DMS53 treated with DMSO at 0.1 percent for 48 hours (cell line): ENCODE measurements around the gene ZBTB21.

ENCODE experiments used
- DNase-seq: peaks from one replicate; lab custom pipeline; 2025; ENCODE audit not compliant: unreplicated experiment; lab: John Stamatoyannopoulos, UW

ZBTB21 gene

GRCh38 chr21:42040411-42041180, 30.4 kb upstream of the ZBTB21 start:
- peak; percentile 71 for DNase-seq

GRCh38 chr21:42039911-42040351, 29.8 kb upstream of the ZBTB21 start:
- no peak for DNase-seq

- no peak for DNase-seq
These were observed 29.3 kb upstream of the ZBTB21 start for GRCh38 chr21:42039470-42039901.

- DNase-seq: peak; percentile 26
These were observed 28.8 kb upstream of the ZBTB21 start for GRCh38 chr21:42038826-42039425.

- DNase-seq: no peak
These were observed 28.2 kb upstream of the ZBTB21 start for GRCh38 chr21:42038393-42038792.

GRCh38 chr21:42037943-42038342, 27.8 kb upstream of the ZBTB21 start:
- DNase-seq: no peak

- no peak for DNase-seq
These were observed 27.4 kb upstream of the ZBTB21 start for GRCh38 chr21:42037516-42037915.

- no peak for DNase-seq
These were observed 26.2 kb upstream of the ZBTB21 start for GRCh38 chr21:42036313-42036712.

- no peak for DNase-seq
These were observed 22.8 kb upstream of the ZBTB21 start for GRCh38 chr21:42032968-42033367.

- no peak for DNase-seq
These were observed 22.1 kb upstream of the ZBTB21 start for GRCh38 chr21:42032266-42032665.

GRCh38 chr21:42031816-42032215, 21.7 kb upstream of the ZBTB21 start:
- no peak for DNase-seq

GRCh38 chr21:42031241-42031640, 21.1 kb upstream of the ZBTB21 start:
- no peak for DNase-seq

GRCh38 chr21:42030311-42030710, 20.2 kb upstream of the ZBTB21 start:
- no peak for DNase-seq

- DNase-seq: no peak
These were observed 18.7 kb upstream of the ZBTB21 start for GRCh38 chr21:42028766-42029425.

- DNase-seq: no peak
These were observed 17.9 kb upstream of the ZBTB21 start for GRCh38 chr21:42027822-42028765.

- no peak for DNase-seq
These were observed 17.1 kb upstream of the ZBTB21 start for GRCh38 chr21:42027085-42027821.

GRCh38 chr21:42026082-42026435, 15.9 kb upstream of the ZBTB21 start:
- DNase-seq: no peak

- no peak for DNase-seq
These were observed 15.4 kb upstream of the ZBTB21 start for GRCh38 chr21:42025376-42026081.

- no peak for DNase-seq
These were observed 12.7 kb upstream of the ZBTB21 start for GRCh38 chr21:42022906-42023305.

GRCh38 chr21:42022091-42022430, 11.9 kb upstream of the ZBTB21 start:
- no peak for DNase-seq
